Common myeloid progenitor, CD34-positive (primary cell): ENCODE results near the gene GALE.

Experiments used
- CTCF ChIA-PET: fragments of 350-600 bp; sonication (Branson Sonifier 250); formaldehyde crosslinking; loops from one replicate; lab custom pipeline; 2021; ENCODE audit warnings: antibody characterized with exemption; lab: Charles Lee
- POLR2A ChIA-PET: fragments of 350-600 bp; sonication (Branson Sonifier 250); formaldehyde crosslinking; loops from one replicate; lab custom pipeline; 2021; ENCODE audit warnings: antibody characterized with exemption; lab: Charles Lee
- DNase-seq, 3 donors: peaks; one replicate each; pipeline versions ENCODE4 v3.0.0 to v3.0.0-alpha.2; 2013
- H3K27ac ChIP-seq, 2 experiments: 1 replicate in 1 of 2; 2 replicates in 1 of 2; pipeline ENCODE4 v1.7.0; 2013; ENCODE audit warnings: inconsistent platforms in 2 of 2, low read length in 2 of 2, mild to moderate bottlenecking in 2 of 2, low read depth in 1 of 2, moderate library complexity in 1 of 2; ENCODE audit not compliant: severe bottlenecking in 2 of 2, insufficient read depth in 1 of 2, poor library complexity in 1 of 2
- H3K27me3 ChIP-seq, 5 experiments: replicated peaks in 2 of 5; 1 replicate in 3 of 5; 2 replicates in 2 of 5; pipeline versions ENCODE4 v1.6.1 to v1.7.0; 2013; ENCODE audit warnings: low read length in 4 of 5, mild to moderate bottlenecking in 2 of 5, moderate library complexity in 2 of 5, inconsistent platforms in 1 of 5; ENCODE audit not compliant: insufficient read depth in 5 of 5, control insufficient read depth in 4 of 5
- H3K36me3 ChIP-seq, 4 experiments: 1 replicate in 2 of 4; 2 replicates in 2 of 4; pipeline versions ENCODE4 v1.6.1 to v1.7.0; 2013; ENCODE audit warnings: low read length in 3 of 4, control low read depth in 1 of 4, mild to moderate bottlenecking in 1 of 4; ENCODE audit not compliant: control insufficient read depth in 4 of 4, insufficient read depth in 4 of 4
- H3K4me1 ChIP-seq, 4 experiments: 1 replicate in 3 of 4; 2 replicates in 1 of 4; pipeline versions ENCODE4 v1.6.1 to v1.7.1; 2013; ENCODE audit warnings: low read length in 3 of 4, mild to moderate bottlenecking in 3 of 4, control low read depth in 1 of 4, inconsistent platforms in 1 of 4, moderate library complexity in 1 of 4; ENCODE audit not compliant: control insufficient read depth in 4 of 4, insufficient read depth in 4 of 4; ENCODE audit errors: control extremely low read depth in 1 of 4
- H3K4me3 ChIP-seq, 7 experiments: 1 replicate in 4 of 7; 2 replicates in 3 of 7; pipeline versions ENCODE4 v1.5.1 to v1.7.0; 2013; ENCODE audit warnings: mild to moderate bottlenecking in 7 of 7, low read length in 6 of 7, moderate library complexity in 6 of 7, inconsistent platforms in 2 of 7, low read depth in 2 of 7, control low read depth in 1 of 7; ENCODE audit not compliant: insufficient read depth in 4 of 7, control insufficient read depth in 1 of 7; ENCODE audit errors: extremely low read depth in 1 of 7
- H3K9me3 ChIP-seq, 5 experiments: 1 replicate in 4 of 5; 2 replicates in 1 of 5; pipeline versions ENCODE4 v1.6.1 to v1.7.1; 2013; ENCODE audit warnings: low read length in 4 of 5, mild to moderate bottlenecking in 2 of 5, inconsistent platforms in 1 of 5, low read depth in 1 of 5, moderate library complexity in 1 of 5; ENCODE audit not compliant: control insufficient read depth in 4 of 5, insufficient read depth in 2 of 5; ENCODE audit errors: control extremely low read depth in 1 of 5
- WGBS: methylation state at CpG from one replicate; pipeline ENCODE4 v1.1.5; 2013; ENCODE audit not compliant: insufficient coverage; 5-methylcytosine and 5-hydroxymethylcytosine counted together

The GALE gene

DNA sequence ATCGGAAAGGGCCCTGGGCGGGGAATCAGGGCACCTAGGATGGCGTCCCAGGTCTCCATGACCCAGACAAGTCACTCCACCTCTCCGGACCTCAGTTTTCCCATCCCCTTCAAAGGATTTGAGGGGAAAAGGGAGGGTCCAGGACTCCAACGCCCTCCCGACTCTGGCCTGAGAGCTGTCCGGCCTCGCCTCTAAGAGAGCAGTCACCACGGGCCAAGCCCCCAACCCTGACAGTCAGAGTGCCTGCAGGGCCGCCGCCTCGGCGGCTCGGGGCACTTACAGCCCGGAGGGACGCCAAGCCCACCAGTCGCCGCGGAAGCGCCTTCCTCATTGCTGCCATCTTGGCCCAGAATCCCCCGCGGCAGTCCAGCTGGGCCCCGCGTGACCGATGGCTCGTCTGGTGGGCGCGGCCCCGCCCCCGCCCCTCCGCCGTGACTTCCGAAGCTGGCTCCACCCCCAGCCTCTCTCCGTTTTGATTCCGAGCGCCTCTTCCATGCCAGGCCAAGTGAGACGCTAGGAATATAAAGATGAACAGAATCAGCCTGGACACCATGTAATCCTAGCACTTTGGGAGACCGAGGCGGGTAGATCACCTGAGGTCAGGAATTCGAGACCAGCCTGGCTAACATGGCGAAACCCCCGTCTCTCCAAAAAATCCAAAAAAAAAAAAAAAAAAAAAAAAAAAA, 24.7 kb upstream of the GALE start, which contains the start of gene HMGCL:
HMGCL (minus strand) TSS at position 354 of the 686 bp plus-strand sequence; CDS start at position 340, 14 bp downstream.
- DNase-seq, result peak; percentile 91 to 95 (median 94)
- Histone ChIP-seq H3K9me3 (no peaks in the 10 kb centered on the region), H3K27me3 (no peaks in the 10 kb centered on the region), H3K27ac (peak within 1 kb of the TSS; percentile 88 to 97), H3K4me1 (peaks cover 4 to 18% (median 15%) of the 10 kb centered on the region in 4 experiments), H3K4me3 (peak within 1 kb of the TSS; percentile 57 to 99 (median 97)), H3K36me3 (no peaks in the 10 kb centered on the region)
- ChIA-PET CTCF (interaction anchor here (1.0 to 9.4 kb wide), 9 partner anchors 9 to 91 kb away, joined by 3 to 87 read pairs (median 6); partner anchors contain the start of gene LYPLA2), POLR2A (interaction anchor here (0.6 to 2.2 kb wide), 4 partner anchors 9 to 82 kb away, joined by 3 to 11 read pairs (median 4); no protein-coding TSS in a partner anchor)
- 0% methylated on average over 21 of the region's 42 CpGs for WGBS

DNA sequence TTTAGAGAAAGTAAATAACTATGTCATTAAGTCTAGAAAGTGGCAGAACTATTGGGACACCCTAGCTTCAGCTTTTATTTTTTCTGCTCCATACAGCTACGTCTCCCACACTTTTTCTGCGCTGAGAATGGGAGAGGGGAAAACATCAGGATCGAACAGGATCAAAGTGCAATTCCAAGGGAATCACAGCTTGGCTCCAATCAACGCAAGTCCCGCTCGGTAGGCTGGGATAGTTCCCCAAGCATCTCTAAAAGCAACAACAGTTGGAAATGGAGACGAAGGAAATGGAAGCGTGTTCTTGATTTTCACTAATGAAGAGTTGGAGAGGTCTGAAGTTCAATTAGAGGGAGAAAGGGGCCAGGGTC, 24.1 kb upstream of the GALE start:
- Histone ChIP-seq H3K9me3 (no peaks in the 10 kb centered on the region), H3K4me3 (peak overlapping the region; percentile 57 to 99 (median 97)), H3K36me3 (peaks cover 0 to 2% (median 0%) of the 10 kb centered on the region in 4 experiments), H3K27me3 (no peaks in the 10 kb centered on the region), H3K4me1 (peaks cover 4 to 18% (median 15%) of the 10 kb centered on the region in 4 experiments), H3K27ac (peak overlapping the region; percentile 88 to 97)
- WGBS, result 3% methylated on average over 8 of the region's 8 CpGs
- ChIA-PET CTCF (interaction anchor here (1.0 to 9.4 kb wide), 9 partner anchors 8 to 92 kb away, joined by 3 to 87 read pairs (median 6); partner anchors contain the start of gene LYPLA2), POLR2A (interaction anchor here (1.1 to 2.2 kb wide), 2 partner anchors 8 to 14 kb away, joined by 4 to 11 read pairs; no protein-coding TSS in a partner anchor)
- DNase-seq, result no peak

DNA sequence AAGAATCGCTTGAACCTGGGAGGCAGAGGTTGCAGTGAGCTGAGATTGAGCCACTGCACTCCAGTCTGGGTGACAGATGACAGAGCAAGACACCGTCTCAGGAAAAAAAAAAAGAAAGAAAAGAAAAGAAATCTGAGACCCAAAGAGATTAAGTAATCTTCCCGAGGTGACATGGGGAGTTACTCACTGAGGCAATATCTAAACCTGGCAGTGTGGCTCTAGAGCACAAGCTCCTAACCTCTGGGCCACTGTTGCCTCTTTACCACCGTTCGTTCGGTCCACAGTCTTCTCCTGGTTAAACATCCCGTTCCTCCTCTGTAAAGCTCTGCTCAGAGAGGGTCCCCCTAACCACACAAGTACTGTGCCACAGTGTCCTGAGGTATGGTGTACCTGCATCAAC, 23.2 kb upstream of the GALE start:
- WGBS, result 91% methylated on average over 6 of the region's 7 CpGs
- Histone ChIP-seq H3K4me1 (peaks cover 4 to 18% (median 15%) of the 10 kb centered on the region in 4 experiments), H3K27me3 (no peaks in the 10 kb centered on the region), H3K27ac (no peak overlapping the region), H3K4me3 (peak overlapping the region in 1 of 7 experiments; percentile 23), H3K9me3 (no peaks in the 10 kb centered on the region), H3K36me3 (peaks cover 0 to 2% (median 0%) of the 10 kb centered on the region in 4 experiments)
- POLR2A ChIA-PET, result interaction anchor here (2.2 kb wide), 1 partner anchor 15 kb away, joined by 11 read pairs; no protein-coding TSS in a partner anchor
- no peak for DNase-seq
- CTCF ChIA-PET, result interaction anchor here (0.7 to 9.4 kb wide), 7 partner anchors 10 to 93 kb away, joined by 3 to 87 read pairs (median 6); partner anchors contain the start of genes LYPLA2 and PITHD1

DNA sequence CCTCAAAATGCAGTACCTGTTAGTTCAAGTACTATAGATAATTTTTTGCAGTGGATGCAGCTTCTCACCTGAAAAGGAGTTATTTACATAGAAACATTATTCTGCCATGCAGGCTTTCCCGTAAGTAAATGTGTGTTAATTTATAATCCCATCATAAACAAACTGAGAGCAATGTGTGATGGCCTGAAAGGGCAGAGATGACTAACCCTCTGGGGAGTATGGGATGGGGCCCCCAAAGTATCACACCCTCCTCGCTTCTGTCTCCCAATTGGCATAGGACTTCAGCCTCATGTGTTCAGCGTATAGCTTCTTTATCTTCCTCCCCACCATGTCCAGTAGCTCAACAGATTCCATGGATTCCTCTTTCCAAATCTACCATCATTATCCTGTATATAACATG, 17.1 kb upstream of the GALE start:
- peaks cover 0 to 21% (median 18%) of the 10 kb centered on the region in 4 experiments for H3K4me1 ChIP-seq
- CTCF ChIA-PET, result interaction anchor here (0.9 to 2.0 kb wide), 7 partner anchors 10 to 47 kb away, joined by 3 to 8 read pairs (median 3); partner anchors contain the start of gene LYPLA2
- POLR2A ChIA-PET, result no interaction called here
- 100% methylated on average over 2 of the region's 3 CpGs for WGBS
- no peaks in the 10 kb centered on the region for H3K9me3 ChIP-seq
- H3K27me3 ChIP-seq, result no peaks in the 10 kb centered on the region
- H3K27ac ChIP-seq, result peak overlapping the region in 1 of 2 experiments; percentile 65
- H3K4me3 ChIP-seq, result no peak overlapping the region
- peaks cover 4 to 32% (median 20%) of the 10 kb centered on the region in 4 experiments for H3K36me3 ChIP-seq
- no peak for DNase-seq

DNA sequence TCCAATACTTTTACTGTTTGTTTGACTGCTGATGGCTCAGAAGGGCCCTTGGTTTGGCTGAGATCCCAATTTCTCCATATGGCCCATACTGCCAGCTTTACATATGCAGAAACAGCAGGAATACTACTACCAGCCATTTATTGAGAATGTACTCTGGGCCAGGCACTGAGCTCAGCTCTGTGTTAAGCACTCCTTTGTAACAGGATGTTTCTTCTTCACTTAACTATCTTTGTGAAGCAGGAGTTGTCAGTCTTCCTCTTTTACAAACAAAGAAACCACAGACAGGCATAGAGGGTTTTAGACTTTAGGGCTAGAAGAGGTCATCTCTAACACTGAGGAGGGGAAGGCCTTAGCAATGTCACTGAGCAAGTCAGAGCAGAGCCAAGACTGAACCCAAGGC, 16.4 kb upstream of the GALE start:
- DNase-seq, result peak in 2 of 3 donors; percentile 46 to 71
- POLR2A ChIA-PET, result interaction anchor here (0.9 kb wide), 1 partner anchor 8 kb away, joined by 4 read pairs; the partner anchor contains the start of gene HMGCL
- Histone ChIP-seq H3K9me3 (no peaks in the 10 kb centered on the region), H3K36me3 (peaks cover 4 to 36% (median 24%) of the 10 kb centered on the region in 4 experiments), H3K4me3 (no peak overlapping the region), H3K4me1 (peaks cover 0 to 21% (median 18%) of the 10 kb centered on the region in 4 experiments), H3K27me3 (no peaks in the 10 kb centered on the region), H3K27ac (peak overlapping the region in 1 of 2 experiments; percentile 65)
- CTCF ChIA-PET, result interaction anchor here (0.9 to 2.0 kb wide), 12 partner anchors 8 to 139 kb away, joined by 3 to 11 read pairs (median 4); partner anchors contain the start of gene FUCA1

DNA sequence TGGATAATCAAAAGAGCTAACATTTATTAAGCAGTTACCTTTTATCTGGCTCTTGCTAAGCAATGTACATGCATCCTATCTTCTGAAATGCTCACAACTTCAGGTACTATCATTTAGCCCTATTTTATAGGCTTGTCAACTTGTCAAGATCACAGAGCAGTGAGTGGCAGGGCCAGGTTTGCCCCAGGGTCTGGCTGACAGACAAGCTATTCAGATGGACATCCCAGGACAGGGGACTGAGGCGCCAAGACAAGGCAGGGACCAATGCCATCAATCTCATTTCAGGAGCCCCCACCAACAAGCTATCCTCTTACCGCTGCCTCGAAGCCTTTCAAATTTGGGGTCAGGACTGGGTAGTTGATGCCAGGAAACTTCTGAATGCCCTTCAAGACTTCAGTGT, 15.8 kb upstream of the GALE start:
- Histone ChIP-seq H3K27me3 (no peaks in the 10 kb centered on the region), H3K36me3 (peaks cover 4 to 36% (median 24%) of the 10 kb centered on the region in 4 experiments), H3K4me3 (no peak overlapping the region), H3K27ac (peak overlapping the region in 1 of 2 experiments; percentile 65), H3K4me1 (peaks cover 0 to 23% (median 21%) of the 10 kb centered on the region in 4 experiments), H3K9me3 (no peaks in the 10 kb centered on the region)
- DNase-seq, result no peak
- 89% methylated on average over 3 of the region's 3 CpGs for WGBS
- CTCF ChIA-PET, result interaction anchor here (1.2 to 2.0 kb wide), 11 partner anchors 8 to 140 kb away, joined by 3 to 11 read pairs (median 4); partner anchors contain the start of gene FUCA1
- POLR2A ChIA-PET, result interaction anchor here (0.9 kb wide), 1 partner anchor 9 kb away, joined by 4 read pairs; the partner anchor contains the start of gene HMGCL
